HG03469 (cell line): ENCODE measurements around the gene ACO1.

ENCODE experiments used
- ATAC-seq: cut with Tn5 transposase; IDR thresholded peaks from one replicate; pipeline ENCODE4 v1.9.1; 2021; ENCODE audit warnings: mild to moderate bottlenecking, moderate library complexity, moderate number of reproducible peaks; ENCODE audit not compliant: unreplicated experiment

The ACO1 gene

GRCh38 chr9:32486839-32487562, 102.6 kb downstream of the ACO1 start:
- ATAC-seq, result no peak

GRCh38 chr9:32487981-32488380, 103.5 kb downstream of the ACO1 start:
- no peak for ATAC-seq

GRCh38 chr9:32490601-32491000, 106.2 kb downstream of the ACO1 start:
- ATAC-seq, result no peak

- no peak for ATAC-seq
Observed at GRCh38 chr9:32497921-32498320, 113.5 kb downstream of the ACO1 start.

- ATAC-seq, result no peak
Observed at GRCh38 chr9:32500768-32501167, 116.3 kb downstream of the ACO1 start.

- no peak for ATAC-seq
Observed at GRCh38 chr9:32501868-32502267, 117.4 kb downstream of the ACO1 start.

- ATAC-seq, result no peak
Observed at GRCh38 chr9:32502464-32502863, 118.0 kb downstream of the ACO1 start.

GRCh38 chr9:32503008-32503407, 118.6 kb downstream of the ACO1 start:
- no peak for ATAC-seq
